ENCODE data around the gene RAB21.

Gene RAB21

GRCh38 chr12:71846322-71846940, 91.8 kb downstream of the RAB21 start:
- no peak overlapping the region for H3K9ac ChIP-seq (ENCODE audit: low read length)
- no peak overlapping the region for H3K4me3 ChIP-seq (ENCODE audit: low read depth, low read length)
- peaks cover 6% of the 10 kb centered on the region; the same call in 1 of the 2 replicates for H3K9me3 ChIP-seq (ENCODE audit: control insufficient read depth, insufficient read depth, low read depth, low read length)
- H3K27ac ChIP-seq (ENCODE audit: low read depth, low read length), result no peak overlapping the region
- peaks cover 5% of the 10 kb centered on the region; the same call in 1 of the 2 replicates for H3K4me1 ChIP-seq (ENCODE audit: control insufficient read depth, insufficient read depth, low read length)
- no peaks in the 10 kb centered on the region for H3K27me3 ChIP-seq (ENCODE audit: control insufficient read depth, insufficient read depth, low read length)
- H3K36me3 ChIP-seq (ENCODE audit: control insufficient read depth, insufficient read depth, low read length), result peaks cover 9% of the 10 kb centered on the region; the same call in 1 of the 2 replicates

DNA sequence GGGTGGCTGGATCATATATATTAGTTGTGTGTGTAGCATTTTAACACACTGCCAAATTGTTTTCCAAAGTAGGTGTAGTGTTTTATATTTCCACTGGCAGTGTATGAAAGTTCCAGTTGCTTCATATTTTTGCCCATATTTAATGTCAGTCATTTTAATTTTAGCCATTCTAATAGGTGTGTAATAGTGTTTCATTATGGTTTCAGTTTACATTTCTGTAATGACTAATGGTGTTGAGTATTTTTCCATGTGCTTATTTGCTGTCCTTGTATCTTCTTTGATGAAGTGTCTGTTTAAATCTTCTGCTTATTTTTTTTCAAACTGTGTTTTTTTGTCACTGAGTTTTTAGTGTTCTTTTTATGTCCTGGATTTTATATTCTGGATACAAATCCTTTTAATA, 93.5 kb downstream of the RAB21 start:
- Histone ChIP-seq H3K36me3 (ENCODE audit: control insufficient read depth, insufficient read depth, low read length) (peaks cover 9% of the 10 kb centered on the region; the same call in 1 of the 2 replicates), H3K9ac (ENCODE audit: low read length) (no peak overlapping the region)

GRCh38 chr12:71849109-71849851, 94.6 kb downstream of the RAB21 start:
- Histone ChIP-seq H3K4me1 (ENCODE audit: control insufficient read depth, insufficient read depth, low read length) (peaks cover 5% of the 10 kb centered on the region; the same call in 1 of the 2 replicates), H3K27me3 (ENCODE audit: control insufficient read depth, insufficient read depth, low read length) (no peaks in the 10 kb centered on the region), H3K9me3 (ENCODE audit: control insufficient read depth, insufficient read depth, low read depth, low read length) (peaks cover 20% of the 10 kb centered on the region), H3K9ac (ENCODE audit: low read length) (no peak overlapping the region), H3K4me3 (ENCODE audit: low read depth, low read length) (no peak overlapping the region), H3K36me3 (ENCODE audit: control insufficient read depth, insufficient read depth, low read length) (peaks cover 9% of the 10 kb centered on the region), H3K27ac (ENCODE audit: low read depth, low read length) (no peak overlapping the region)

More for the DNA sequence above, 93.5 kb downstream of the RAB21 start:
- H3K4me3 ChIP-seq (ENCODE audit: low read depth, low read length), result no peak overlapping the region
- peaks cover 19% of the 10 kb centered on the region for H3K9me3 ChIP-seq (ENCODE audit: control insufficient read depth, insufficient read depth, low read depth, low read length)
- H3K4me1 ChIP-seq (ENCODE audit: control insufficient read depth, insufficient read depth, low read length), result peaks cover 5% of the 10 kb centered on the region; the same call in 1 of the 2 replicates
- no peak overlapping the region for H3K27ac ChIP-seq (ENCODE audit: low read depth, low read length)
- no peaks in the 10 kb centered on the region for H3K27me3 ChIP-seq (ENCODE audit: control insufficient read depth, insufficient read depth, low read length)
